K562 (cell line): Measurements from ENCODE around the gene SOAT2. TPM values are rescaled to one million over a fixed set of nuclear protein-coding genes. Genes with fewer than 3 reads are reported as not detected.

Source experiments
- ATAC-seq: fragments of 200-7000 bp; cut with Tn5 transposase; 3 replicates; pipeline ENCODE4 v1.9.1; 2020; ENCODE audit warnings: moderate library complexity
- BruUV-seq: library from RNA; stranded (reverse); fragments of 400-500 nt; replicated peaks from 2 replicates; lab custom pipeline; 2021; lab: Mats Ljungman, UMichigan
- CTCF ChIA-PET: fragments of 300-600 bp; formaldehyde crosslinking; extraction: SDS; loops from one replicate; lab custom pipeline; 2021; ENCODE audit warnings: low intra/inter-chr PET ratio; lab: Yijun Ruan, JAX
- POLR2A ChIA-PET: fragments of 300-600, 350-650 bp; sonication (Branson Sonifier 250); formaldehyde crosslinking; extraction: SDS; loops from one replicate; lab custom pipeline; 2021; ENCODE audit warnings: antibody characterized with exemption, inconsistent platforms; lab: Yijun Ruan, JAX
- DNase-seq, 4 experiments: peaks; one replicate each; pipeline versions ENCODE4 v3.0.0 to v3.0.0-alpha.2; 2011 to 2018; ENCODE audit warnings: low spot score in 3 of 4, mixed read lengths in 3 of 4; ENCODE audit errors: extremely low read depth in 1 of 4
- FAIRE-seq: peaks from 2 replicates; lab custom pipeline; 2011; peaks lifted over from hg19 to GRCh38; lab: Jason Lieb, UNC
- H2AFZ ChIP-seq: 2 replicates; pipeline ENCODE4 v1.6.0; 2011; ENCODE audit warnings: low read depth, low read length, control low read depth, inconsistent platforms
- H3K27ac ChIP-seq: fragments of 200-600 bp; 3 replicates; pipeline ENCODE4 v1.8.0; 2011; ENCODE audit warnings: low read depth, mild to moderate bottlenecking, control low read depth, inconsistent platforms, low read length, moderate library complexity, mixed read lengths; ENCODE audit errors: extremely low read depth
- H3K27me3 ChIP-seq, 2 experiments: fragments of 300-600 bp in 1 of 2; 2 replicates in 1 of 2; 3 replicates in 1 of 2; pipeline versions ENCODE4 v1.6.0 to v1.8.0; 2011; ENCODE audit warnings: inconsistent platforms in 2 of 2, low read length in 2 of 2, mild to moderate bottlenecking in 1 of 2, mixed read lengths in 1 of 2, moderate library complexity in 1 of 2; ENCODE audit not compliant: control insufficient read depth in 2 of 2, insufficient read depth in 2 of 2
- H3K36me3 ChIP-seq: fragments of 300-600 bp; 3 replicates; pipeline ENCODE4 v1.8.0; 2011; ENCODE audit warnings: mild to moderate bottlenecking, low read length, inconsistent platforms; ENCODE audit not compliant: control insufficient read depth, insufficient read depth
- H3K4me1 ChIP-seq, 2 experiments: fragments of 200-600 bp in 1 of 2; replicated peaks in 1 of 2; 2 replicates in 1 of 2; 3 replicates in 1 of 2; pipeline versions ENCODE4 v1.5.1 to v1.8.0; 2011; ENCODE audit warnings: inconsistent platforms in 2 of 2, low read length in 2 of 2, mild to moderate bottlenecking in 1 of 2, mixed read lengths in 1 of 2, moderate library complexity in 1 of 2; ENCODE audit not compliant: control insufficient read depth in 2 of 2, insufficient read depth in 2 of 2
- H3K4me2 ChIP-seq: 2 replicates; pipeline ENCODE4 v1.6.1; 2011; ENCODE audit warnings: low read length, control low read depth, inconsistent platforms, mixed read lengths; ENCODE audit not compliant: insufficient read depth
- H3K4me3 ChIP-seq: fragments of 200-600 bp; sonication (generic), shearing (Covaris generic); 2 replicates; pipeline ENCODE4 v1.5.1; 2016; ENCODE audit warnings: control low read depth, inconsistent platforms
- H3K79me2 ChIP-seq: fragments of 200-600 bp; 3 replicates; pipeline ENCODE4 v1.8.0; 2011; ENCODE audit warnings: low read length, inconsistent platforms; ENCODE audit not compliant: control insufficient read depth, insufficient read depth
- H3K9ac ChIP-seq, 2 experiments: 2 replicates each; pipeline versions ENCODE4 v1.6.0 to v1.6.1; 2011; ENCODE audit warnings: low read depth in 2 of 2, low read length in 2 of 2, control low read depth in 1 of 2, inconsistent platforms in 1 of 2, mild to moderate bottlenecking in 1 of 2, mixed read lengths in 1 of 2; ENCODE audit not compliant: insufficient read depth in 1 of 2
- H3K9me1 ChIP-seq: one replicate; pipeline ENCODE4 v1.6.0; 2011; ENCODE audit warnings: inconsistent platforms, mild to moderate bottlenecking, low read length, moderate library complexity; ENCODE audit not compliant: control insufficient read depth, insufficient read depth
- H3K9me3 ChIP-seq: replicated peaks from 2 replicates; pipeline ENCODE4 v1.5.1; 2011; ENCODE audit warnings: low read depth, low read length, inconsistent platforms; ENCODE audit not compliant: control insufficient read depth, insufficient read depth
- H4K20me1 ChIP-seq: replicated peaks from 2 replicates; pipeline ENCODE4 v1.6.1; 2011; ENCODE audit warnings: low read length, inconsistent platforms, mixed read lengths; ENCODE audit not compliant: control insufficient read depth, insufficient read depth
- ARID2 ChIP-seq: fragments of 450-650 bp; IDR thresholded peaks from 2 replicates; pipeline ENCODE4 v1.6.1; 2017; ENCODE audit warnings: antibody characterized with exemption, mild to moderate bottlenecking
- ELF2 ChIP-seq: fragments of 250-450 bp; sonication (Bioruptor Pico); IDR thresholded peaks from 2 replicates; pipeline ENCODE4 v1.5.0; 2021; ENCODE audit warnings: mild to moderate bottlenecking
- FOSL1 ChIP-seq: fragments of 200-800 bp; sonication (Bioruptor generic); conservative IDR thresholded peaks from 2 replicates; pipeline ENCODE4 v1.6.1; 2016; ENCODE audit warnings: missing genetic modification characterization, missing compliant biosample characterization
- FOXJ2 ChIP-seq: fragments of 200-800 bp; sonication (Bioruptor generic); IDR thresholded peaks from 2 replicates; pipeline ENCODE4 v1.6.1; 2016; ENCODE audit warnings: missing genetic modification characterization, missing compliant biosample characterization
- HMG20A ChIP-seq: fragments of 450-650 bp; formaldehyde crosslinking; conservative IDR thresholded peaks from 2 replicates; pipeline ENCODE4 v1.4.0; 2020; ENCODE audit warnings: mild to moderate bottlenecking, mixed read lengths
- WGBS: fragments of 100-300 bp; shearing (Covaris generic); methylation state at CpG from one replicate; pipeline ENCODE4 v1.1.6; 2016; ENCODE audit warnings: low coverage, mixed read lengths; ENCODE audit not compliant: insufficient coverage; ENCODE audit errors: missing lambda C conversion rate; 5-methylcytosine and 5-hydroxymethylcytosine counted together
- in situ Hi-C: fragments of 300-500 bp; cut with MboI; formaldehyde crosslinking; loops from 4 replicates; pipeline ENCODE4 v1.15.0; 2018; ENCODE audit warnings: inconsistent platforms, mixed read lengths
- intact Hi-C: fragments of 100-400 bp; cut with micrococcal nuclease; formaldehyde crosslinking; loops from 2 replicates; pipeline ENCODE4 v1.14.2; 2022
- microRNA-seq: library from miRNA; unstranded; fragments of <30 nt; microRNA quantifications from one replicate; pipeline ENCODE4, GENCODE V29; 2018; ENCODE audit warnings: borderline microRNAs expressed
- polyA plus RNA-seq, 8 experiments: library from polyadenylated mRNA; depleted of rRNA in 4 of 8; stranded (reverse) in 5 of 8; unstranded in 3 of 8; fragments of >200 nt; fragmentation: Nextera tagmentation in 2 of 8; fragmentation: Illumina TruSeq in 1 of 8; extraction: Ambion mirVana in 2 of 8; extraction: Trizol in 1 of 8; gene quantifications; 2 replicates each; pipeline versions ENCODE4 v1.2.1 to v1.2.3, GENCODE V29; 2011 to 2014; ENCODE audit warnings: inconsistent platforms in 1 of 8, missing spikeins in 1 of 8
- small RNA-seq: library from RNA; depleted of rRNA; stranded (forward); fragments of <200 nt; gene quantifications from one replicate; pipeline ENCODE3, GENCODE V24; 2014
- total RNA-seq, 7 experiments: library from RNA; depleted of rRNA in 6 of 7; stranded (reverse); fragments of >200 nt in 6 of 7; fragmentation: Illumina TruSeq in 2 of 7; extraction: Trizol in 2 of 7; gene quantifications; 2 replicates each; pipeline versions ENCODE4 v1.2.1 to v1.2.3, GENCODE V29; 2011 to 2021; ENCODE audit warnings: low replicate concordance in 1 of 7

The SOAT2 gene
- total and polyA plus RNA-seq, 9 of the 15 experiments (the other 6 are each of a cell fraction or from before 2014, with no cell fraction given) = 0.04 TPM; not detected in 8

GRCh38 chr12:53172352-53172751 is 69.1 kb downstream of the SOAT2 start:
- H4K20me1 ChIP-seq = no peaks in the 10 kb centered on the region
- H3K27me3 ChIP-seq = no peaks in the 10 kb centered on the region
- no peaks in the 10 kb centered on the region for H3K9me1 ChIP-seq
- CTCF ChIA-PET = no interaction called here
- intact Hi-C loops = no loop called here
- H3K36me3 ChIP-seq = no peaks in the 10 kb centered on the region
- H3K27ac ChIP-seq = no peak overlapping the region
- ATAC-seq (no peak), FAIRE-seq (no peak), DNase-seq (peak in 1 of 4 experiments; percentile 2)
- TF ChIP-seq HMG20A (CRISPR knock-in tag) = no peak
- no peak for TF ChIP-seq ARID2
- TF ChIP-seq ELF2 = no peak
- in situ Hi-C loops = no loop called here
- H3K9ac ChIP-seq = peak overlapping the region in 1 of 2 experiments; percentile 37; a peak in 1 of 4 replicates
- no peak overlapping the region for H3K4me3 ChIP-seq
- no peaks in the 10 kb centered on the region for H3K79me2 ChIP-seq
- H3K9me3 ChIP-seq = no peaks in the 10 kb centered on the region
- 73% methylated on average over 11 of the region's 11 CpGs for WGBS
- no TSS peak for BruUV-seq
- no peak overlapping the region for H2AFZ ChIP-seq
- no peak overlapping the region for H3K4me2 ChIP-seq
- POLR2A ChIA-PET = interaction anchor here (1.1 to 3.6 kb wide), 2 partner anchors 8 to 12 kb away, joined by 3 to 15 read pairs; partner anchors contain the start of genes CSAD and ZNF740
- peaks cover 13 to 22% of the 10 kb centered on the region in 2 experiments for H3K4me1 ChIP-seq

DNA sequence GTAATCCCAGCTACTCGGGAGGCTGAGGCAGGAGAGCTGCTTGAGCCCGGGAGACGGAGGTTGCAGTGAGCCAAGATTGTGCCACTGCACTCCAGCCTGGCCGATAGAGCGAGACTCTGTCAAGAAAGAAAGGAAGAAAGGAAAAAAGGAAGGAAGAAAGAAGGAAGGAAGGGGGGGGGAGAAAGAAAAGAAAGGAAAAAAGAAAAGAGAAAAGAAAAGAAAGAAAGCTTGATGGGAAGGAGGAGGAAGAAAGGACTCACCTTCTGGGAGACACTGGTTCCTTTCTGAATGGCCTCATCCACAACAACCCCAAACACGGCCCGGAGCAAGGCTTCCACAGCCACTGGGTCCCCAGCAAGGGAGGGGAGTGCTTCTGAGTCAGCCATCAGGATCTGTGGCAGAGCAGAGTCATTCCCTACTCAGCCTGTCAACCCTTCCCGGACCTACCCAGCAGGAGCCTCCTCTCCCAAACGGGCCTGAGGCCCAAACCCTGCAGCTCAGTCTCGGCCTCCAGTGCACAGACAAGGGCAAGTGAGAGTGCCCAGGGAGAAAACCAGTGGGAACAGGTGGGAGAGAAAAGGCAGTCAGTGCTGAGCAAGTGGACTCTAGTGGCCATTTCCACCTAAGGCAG is 69.9 kb downstream of the SOAT2 start:
- TF ChIP-seq FOXJ2 (tag) (no peak), FOSL1 (tag) (0 out of 2 replicates have a peak, but pooled peaks have one; percentile 28)
- DNase-seq (peak in 1 of 4 experiments; percentile 5), FAIRE-seq (no peak), ATAC-seq (no peak; the same call in 1 of the 3 replicates)
- intact Hi-C loops = no loop called here
- Histone ChIP-seq H3K4me1 (peaks cover 13 to 22% of the 10 kb centered on the region in 2 experiments), H3K27me3 (no peaks in the 10 kb centered on the region), H3K4me3 (no peak overlapping the region), H4K20me1 (no peaks in the 10 kb centered on the region), H3K79me2 (no peaks in the 10 kb centered on the region), H3K9ac (peak overlapping the region in 1 of 2 experiments; percentile 81; a peak in 2 of 4 replicates), H3K36me3 (no peaks in the 10 kb centered on the region), H2AFZ (no peak overlapping the region), H3K27ac (no peak overlapping the region), H3K9me1 (no peaks in the 10 kb centered on the region), H3K9me3 (no peaks in the 10 kb centered on the region), H3K4me2 (no peak overlapping the region)
- POLR2A ChIA-PET = interaction anchor here (3.6 kb wide), 1 partner anchor 13 kb away, joined by 15 read pairs; no protein-coding TSS in a partner anchor
- in situ Hi-C loops = no loop called here
- 61% methylated on average over 6 of the region's 10 CpGs for WGBS
- CTCF ChIA-PET = no interaction called here
- no TSS peak for BruUV-seq

Small RNA genes lying within 50 kb of the gene (microRNA-seq; reads per million reads assigned to microRNA genes)
- not detected for gene MIR6757

Small RNA genes lying within 50 kb of the gene (small RNA-seq; reads per million reads assigned to genes)
- 0.15 reads per million for gene HIGD1AP1
- gene MIR6757 = not detected
- gene RNU6-333P = not detected

Other genes with a start within 250 kb of the SOAT2 start
Only the 7 nearest of the 15 such genes appear.
- 617 and 636 TPM in 2 replicates for gene EIF4B, start 97.0 kb upstream of the SOAT2 start, total RNA-seq (2014; rRNA removed)
- 669 and 710 TPM in 2 replicates for gene EIF4B, start 97.0 kb upstream of the SOAT2 start, total RNA-seq (2014; rRNA removed; fragmentation: Illumina TruSeq; extraction: Trizol)
- gene EIF4B, start 97.0 kb upstream of the SOAT2 start, total RNA-seq (2015; rRNA removed; fragmentation: Illumina TruSeq; extraction: Trizol) = 624 and 636 TPM in 2 replicates
- 535 and 617 TPM in 2 replicates for gene EIF4B, start 97.0 kb upstream of the SOAT2 start, total RNA-seq (2021)
- gene EIF4B, start 97.0 kb upstream of the SOAT2 start, polyA plus RNA-seq (2011; rRNA removed) = 489 and 497 TPM in 2 replicates
- 552 and 578 TPM in 2 replicates for gene EIF4B, start 97.0 kb upstream of the SOAT2 start, polyA plus RNA-seq (2014; fragmentation: Illumina TruSeq; extraction: Trizol)
- 100 to 1,000 TPM; 138 to 150 TPM for gene EIF4B, start 97.0 kb upstream of the SOAT2 start, polyA plus RNA-seq (2014; fragmentation: Nextera tagmentation; extraction: Ambion mirVana)
- gene EIF4B, start 97.0 kb upstream of the SOAT2 start, polyA plus RNA-seq (2014; rRNA removed) = 312 and 317 TPM in 2 replicates
- 1.2 and 1.3 TPM in 2 replicates for gene TNS2, start 53.4 kb upstream of the SOAT2 start, total RNA-seq (2014; rRNA removed)
- 0.41 and 0.73 TPM in 2 replicates for gene TNS2, start 53.4 kb upstream of the SOAT2 start, total RNA-seq (2014; rRNA removed; fragmentation: Illumina TruSeq; extraction: Trizol)
- 0.65 and 0.79 TPM in 2 replicates for gene TNS2, start 53.4 kb upstream of the SOAT2 start, total RNA-seq (2015; rRNA removed; fragmentation: Illumina TruSeq; extraction: Trizol)
- gene TNS2, start 53.4 kb upstream of the SOAT2 start, total RNA-seq (2021) = 2.8 and 3.1 TPM in 2 replicates
- gene TNS2, start 53.4 kb upstream of the SOAT2 start, polyA plus RNA-seq (2011; rRNA removed) = 1.3 and 1.7 TPM in 2 replicates
- 1.4 and 1.6 TPM in 2 replicates for gene TNS2, start 53.4 kb upstream of the SOAT2 start, polyA plus RNA-seq (2014; fragmentation: Illumina TruSeq; extraction: Trizol)
- under 1 TPM in 1 of 2 experiments, not detected in 1; 0.28 TPM for gene TNS2, start 53.4 kb upstream of the SOAT2 start, polyA plus RNA-seq (2014; fragmentation: Nextera tagmentation; extraction: Ambion mirVana)
- 1.0 and 2.8 TPM in 2 replicates for gene TNS2, start 53.4 kb upstream of the SOAT2 start, polyA plus RNA-seq (2014; rRNA removed)
- gene SPRYD3, start 24.1 kb upstream of the SOAT2 start, total RNA-seq (2014; rRNA removed) = 8.4 and 10.6 TPM in 2 replicates
- 4.1 and 5.1 TPM in 2 replicates for gene SPRYD3, start 24.1 kb upstream of the SOAT2 start, total RNA-seq (2014; rRNA removed; fragmentation: Illumina TruSeq; extraction: Trizol)
- gene SPRYD3, start 24.1 kb upstream of the SOAT2 start, total RNA-seq (2015; rRNA removed; fragmentation: Illumina TruSeq; extraction: Trizol) = 5.0 and 5.9 TPM in 2 replicates
- 10.8 and 13.6 TPM in 2 replicates for gene SPRYD3, start 24.1 kb upstream of the SOAT2 start, total RNA-seq (2021)
- gene SPRYD3, start 24.1 kb upstream of the SOAT2 start, polyA plus RNA-seq (2011; rRNA removed) = 6.2 and 7.6 TPM in 2 replicates
- 10.6 and 11.4 TPM in 2 replicates for gene SPRYD3, start 24.1 kb upstream of the SOAT2 start, polyA plus RNA-seq (2014; fragmentation: Illumina TruSeq; extraction: Trizol)
- 1 to 10 TPM; 1.5 to 2.6 TPM for gene SPRYD3, start 24.1 kb upstream of the SOAT2 start, polyA plus RNA-seq (2014; fragmentation: Nextera tagmentation; extraction: Ambion mirVana)
- gene SPRYD3, start 24.1 kb upstream of the SOAT2 start, polyA plus RNA-seq (2014; rRNA removed) = 9.1 and 11.0 TPM in 2 replicates
- gene IGFBP6, start 5.8 kb upstream of the SOAT2 start, total RNA-seq (2014; rRNA removed) = 1.2 and 1.6 TPM in 2 replicates
- 0.36 and 0.61 TPM in 2 replicates for gene IGFBP6, start 5.8 kb upstream of the SOAT2 start, total RNA-seq (2014; rRNA removed; fragmentation: Illumina TruSeq; extraction: Trizol)
- gene IGFBP6, start 5.8 kb upstream of the SOAT2 start, total RNA-seq (2015; rRNA removed; fragmentation: Illumina TruSeq; extraction: Trizol) = 0.38 and 0.76 TPM in 2 replicates
- gene IGFBP6, start 5.8 kb upstream of the SOAT2 start, total RNA-seq (2021) = 1.4 and 2.3 TPM in 2 replicates
- gene IGFBP6, start 5.8 kb upstream of the SOAT2 start, polyA plus RNA-seq (2011; rRNA removed) = 0.24 and 1.4 TPM in 2 replicates
- 0.52 and 0.62 TPM in 2 replicates for gene IGFBP6, start 5.8 kb upstream of the SOAT2 start, polyA plus RNA-seq (2014; fragmentation: Illumina TruSeq; extraction: Trizol)
- under 1 TPM; 0.15 to 0.23 TPM for gene IGFBP6, start 5.8 kb upstream of the SOAT2 start, polyA plus RNA-seq (2014; fragmentation: Nextera tagmentation; extraction: Ambion mirVana)
- 0.54 and 2.4 TPM in 2 replicates for gene IGFBP6, start 5.8 kb upstream of the SOAT2 start, polyA plus RNA-seq (2014; rRNA removed)
- 15.1 and 16.1 TPM in 2 replicates for gene ZNF740, start 77.2 kb downstream of the SOAT2 start, total RNA-seq (2014; rRNA removed)
- gene ZNF740, start 77.2 kb downstream of the SOAT2 start, total RNA-seq (2014; rRNA removed; fragmentation: Illumina TruSeq; extraction: Trizol) = 18.6 and 19.9 TPM in 2 replicates
- 13.3 and 13.6 TPM in 2 replicates for gene ZNF740, start 77.2 kb downstream of the SOAT2 start, total RNA-seq (2015; rRNA removed; fragmentation: Illumina TruSeq; extraction: Trizol)
- 39.6 and 46.4 TPM in 2 replicates for gene ZNF740, start 77.2 kb downstream of the SOAT2 start, total RNA-seq (2021)
- 33.1 and 34.9 TPM in 2 replicates for gene ZNF740, start 77.2 kb downstream of the SOAT2 start, polyA plus RNA-seq (2011; rRNA removed)
- gene ZNF740, start 77.2 kb downstream of the SOAT2 start, polyA plus RNA-seq (2014; fragmentation: Illumina TruSeq; extraction: Trizol) = 19.2 and 21.0 TPM in 2 replicates
- 1 to 10 TPM in 1 of 2 experiments, under 1 TPM in 1; 0.57 to 1.4 TPM for gene ZNF740, start 77.2 kb downstream of the SOAT2 start, polyA plus RNA-seq (2014; fragmentation: Nextera tagmentation; extraction: Ambion mirVana)
- gene ZNF740, start 77.2 kb downstream of the SOAT2 start, polyA plus RNA-seq (2014; rRNA removed) = 20.6 and 22.1 TPM in 2 replicates
- 8.1 and 8.5 TPM in 2 replicates for gene CSAD, start 77.4 kb downstream of the SOAT2 start, total RNA-seq (2014; rRNA removed)
- gene CSAD, start 77.4 kb downstream of the SOAT2 start, total RNA-seq (2014; rRNA removed; fragmentation: Illumina TruSeq; extraction: Trizol) = 5.7 and 8.1 TPM in 2 replicates
- gene CSAD, start 77.4 kb downstream of the SOAT2 start, total RNA-seq (2015; rRNA removed; fragmentation: Illumina TruSeq; extraction: Trizol) = 6.7 and 7.0 TPM in 2 replicates
- gene CSAD, start 77.4 kb downstream of the SOAT2 start, total RNA-seq (2021) = 10.3 and 10.9 TPM in 2 replicates
- 19.6 and 26.6 TPM in 2 replicates for gene CSAD, start 77.4 kb downstream of the SOAT2 start, polyA plus RNA-seq (2011; rRNA removed)
- gene CSAD, start 77.4 kb downstream of the SOAT2 start, polyA plus RNA-seq (2014; fragmentation: Illumina TruSeq; extraction: Trizol) = 11.1 and 16.8 TPM in 2 replicates
- gene CSAD, start 77.4 kb downstream of the SOAT2 start, polyA plus RNA-seq (2014; fragmentation: Nextera tagmentation; extraction: Ambion mirVana) = 1 to 10 TPM; 1.8 to 2.4 TPM
- 17.1 TPM in 2 replicates for gene CSAD, start 77.4 kb downstream of the SOAT2 start, polyA plus RNA-seq (2014; rRNA removed)
- 1.3 and 1.9 TPM in 2 replicates for gene ITGB7, start 103.8 kb downstream of the SOAT2 start, total RNA-seq (2014; rRNA removed)
- gene ITGB7, start 103.8 kb downstream of the SOAT2 start, total RNA-seq (2014; rRNA removed; fragmentation: Illumina TruSeq; extraction: Trizol) = 0.41 and 0.55 TPM in 2 replicates
- gene ITGB7, start 103.8 kb downstream of the SOAT2 start, total RNA-seq (2015; rRNA removed; fragmentation: Illumina TruSeq; extraction: Trizol) = 0.54 and 0.64 TPM in 2 replicates
- 2.0 and 3.5 TPM in 2 replicates for gene ITGB7, start 103.8 kb downstream of the SOAT2 start, total RNA-seq (2021)
- 0.98 and 1.5 TPM in 2 replicates for gene ITGB7, start 103.8 kb downstream of the SOAT2 start, polyA plus RNA-seq (2011; rRNA removed)
- 0.57 and 0.67 TPM in 2 replicates for gene ITGB7, start 103.8 kb downstream of the SOAT2 start, polyA plus RNA-seq (2014; fragmentation: Illumina TruSeq; extraction: Trizol)
- under 1 TPM; 0.06 to 0.10 TPM for gene ITGB7, start 103.8 kb downstream of the SOAT2 start, polyA plus RNA-seq (2014; fragmentation: Nextera tagmentation; extraction: Ambion mirVana)
- 1.2 and 1.9 TPM in 2 replicates for gene ITGB7, start 103.8 kb downstream of the SOAT2 start, polyA plus RNA-seq (2014; rRNA removed)